H1 (cell line): Measurements from ENCODE around the gene CRLF3. TPM values are rescaled to one million over a fixed set of nuclear protein-coding genes. Genes with fewer than 3 reads are reported as not detected.

Experiments used
- CTCF ChIA-PET: fragments of 300-600 bp; sonication (Branson Sonifier 250); formaldehyde crosslinking; loops from one replicate; lab custom pipeline; 2021; ENCODE audit not compliant: partially characterized antibody; lab: Charles Lee
- POLR2A ChIA-PET: fragments of 300-600 bp; sonication (Branson Sonifier 250); formaldehyde crosslinking; loops from one replicate; lab custom pipeline; 2021; ENCODE audit warnings: inconsistent platforms; ENCODE audit not compliant: partially characterized antibody; lab: Charles Lee
- DNase-seq, 2 experiments: peaks; one replicate each; pipeline versions ENCODE4 v3.0.0 to v3.0.0-alpha.2; 2010 to 2022; ENCODE audit warnings: low spot score in 2 of 2, low read depth in 1 of 2, mixed read lengths in 1 of 2
- FAIRE-seq: peaks from 2 replicates; lab custom pipeline; 2011; peaks lifted over from hg19 to GRCh38; lab: Jason Lieb, UNC
- H2AFZ ChIP-seq: 2 replicates; pipeline ENCODE4 v1.8.1; 2012; ENCODE audit warnings: low read length, inconsistent platforms
- H2AK5ac ChIP-seq: 2 replicates; pipeline ENCODE4 v1.6.1; 2013; ENCODE audit warnings: low read depth, low read length
- H2BK120ac ChIP-seq: replicated peaks from 2 replicates; pipeline ENCODE3; 2013; ENCODE audit warnings: low read depth, low read length, inconsistent platforms
- H2BK12ac ChIP-seq: 2 replicates; pipeline ENCODE4 v1.6.1; 2013; ENCODE audit warnings: low read depth, low read length
- H2BK15ac ChIP-seq: 2 replicates; pipeline ENCODE4 v1.6.1; 2013; ENCODE audit warnings: low read length
- H2BK20ac ChIP-seq: 2 replicates; pipeline ENCODE4 v1.6.1; 2013; ENCODE audit warnings: low read length
- H2BK5ac ChIP-seq: 2 replicates; pipeline ENCODE4 v1.6.1; 2013; ENCODE audit warnings: low read depth, low read length
- H3K14ac ChIP-seq: 2 replicates; pipeline ENCODE4 v1.6.1; 2013; ENCODE audit warnings: inconsistent platforms; ENCODE audit not compliant: insufficient read length
- H3K18ac ChIP-seq: 2 replicates; pipeline ENCODE4 v1.6.1; 2013; ENCODE audit warnings: low read length; ENCODE audit errors: extremely low read depth
- H3K23ac ChIP-seq: 2 replicates; pipeline ENCODE4 v1.6.1; 2013; ENCODE audit warnings: inconsistent platforms; ENCODE audit not compliant: insufficient read length
- H3K23me2 ChIP-seq: 2 replicates; pipeline ENCODE4 v1.6.1; 2013; ENCODE audit warnings: low read depth, low read length
- H3K27ac ChIP-seq: 2 replicates; pipeline ENCODE4 v1.6.1; 2011; ENCODE audit warnings: low read depth, low read length, inconsistent platforms
- H3K27me3 ChIP-seq, 4 experiments: replicated peaks in 1 of 4; 1 replicate in 1 of 4; 2 replicates in 3 of 4; pipeline versions ENCODE4 v1.6.1 to v1.8.1; 2011 to 2013; ENCODE audit warnings: low read length in 3 of 4, mild to moderate bottlenecking in 3 of 4, inconsistent platforms in 2 of 4, mixed read lengths in 2 of 4, moderate library complexity in 1 of 4; ENCODE audit not compliant: control insufficient read depth in 3 of 4, insufficient read depth in 3 of 4; ENCODE audit errors: extremely low read depth in 1 of 4
- H3K36me3 ChIP-seq, 4 experiments: 2 replicates each; pipeline versions ENCODE4 v1.6.1 to v1.8.1; 2011 to 2013; ENCODE audit warnings: mild to moderate bottlenecking in 4 of 4, low read length in 3 of 4, moderate library complexity in 2 of 4, control low read depth in 1 of 4, inconsistent platforms in 1 of 4; ENCODE audit not compliant: insufficient read depth in 4 of 4, control insufficient read depth in 2 of 4
- H3K4ac ChIP-seq: replicated peaks from 2 replicates; pipeline ENCODE3; 2013; ENCODE audit warnings: low read length, low read depth, mixed read lengths, inconsistent platforms; ENCODE audit not compliant: insufficient read length
- H3K4me1 ChIP-seq, 4 experiments: replicated peaks in 1 of 4; 1 replicate in 1 of 4; 2 replicates in 3 of 4; pipeline versions ENCODE4 v1.6.1 to v1.8.1; 2011 to 2013; ENCODE audit warnings: low read length in 3 of 4, inconsistent platforms in 2 of 4, mixed read lengths in 1 of 4; ENCODE audit not compliant: insufficient read depth in 4 of 4, control insufficient read depth in 3 of 4
- H3K4me2 ChIP-seq, 2 experiments: 2 replicates each; pipeline versions ENCODE4 v1.6.1 to v1.8.1; 2011 to 2013; ENCODE audit warnings: low read depth in 2 of 2, low read length in 2 of 2, control low read depth in 1 of 2, inconsistent platforms in 1 of 2, mild to moderate bottlenecking in 1 of 2; ENCODE audit not compliant: insufficient read depth in 1 of 2
- H3K4me3 ChIP-seq, 4 experiments: fragments of 200-600, 300-600 bp in 1 of 4; sonication (generic), shearing (Covaris generic), sonication (Bioruptor Twin) in 1 of 4; 2 replicates each; pipeline versions ENCODE4 v1.5.1 to v1.8.1; 2011 to 2016; ENCODE audit warnings: low read length in 4 of 4, low read depth in 3 of 4, control low read depth in 2 of 4, inconsistent platforms in 2 of 4, mild to moderate bottlenecking in 2 of 4, mixed read lengths in 1 of 4, moderate library complexity in 1 of 4; ENCODE audit not compliant: insufficient read depth in 2 of 4; ENCODE audit errors: extremely low read depth in 1 of 4
- H3K56ac ChIP-seq: replicated peaks from 2 replicates; pipeline ENCODE3; 2013; ENCODE audit warnings: low read depth, mild to moderate bottlenecking, mixed read lengths, low read length, inconsistent platforms; ENCODE audit not compliant: insufficient read length
- H3K79me1 ChIP-seq: 2 replicates; pipeline ENCODE4 v1.6.1; 2013; ENCODE audit warnings: low read depth, low read length, control low read depth
- H3K79me2 ChIP-seq, 2 experiments: 2 replicates each; pipeline versions ENCODE4 v1.6.1 to v1.8.1; 2012 to 2013; ENCODE audit warnings: low read length in 2 of 2, mild to moderate bottlenecking in 2 of 2, inconsistent platforms in 1 of 2; ENCODE audit not compliant: insufficient read depth in 2 of 2, control insufficient read depth in 1 of 2
- H3K9ac ChIP-seq, 4 experiments: replicated peaks in 1 of 4; 1 replicate in 1 of 4; 2 replicates in 3 of 4; pipeline versions ENCODE4 v1.6.1 to v1.8.1; 2011 to 2013; ENCODE audit warnings: low read depth in 3 of 4, low read length in 3 of 4, control low read depth in 2 of 4, mild to moderate bottlenecking in 2 of 4, moderate library complexity in 2 of 4, inconsistent platforms in 1 of 4; ENCODE audit errors: extremely low read depth in 1 of 4
- H3K9me3 ChIP-seq, 2 experiments: 2 replicates each; pipeline versions ENCODE4 v1.6.1 to v1.8.1; 2012 to 2013; ENCODE audit warnings: mild to moderate bottlenecking in 2 of 2, moderate library complexity in 2 of 2, control low read depth in 1 of 2, inconsistent platforms in 1 of 2, low read depth in 1 of 2, low read length in 1 of 2, mixed read lengths in 1 of 2; ENCODE audit not compliant: insufficient read depth in 2 of 2
- H4K20me1 ChIP-seq, 2 experiments: replicated peaks in 1 of 2; 2 replicates each; pipeline versions ENCODE3 to v1.8.1; 2011 to 2013; ENCODE audit warnings: inconsistent platforms in 2 of 2, low read length in 2 of 2, mild to moderate bottlenecking in 1 of 2; ENCODE audit not compliant: insufficient read depth in 2 of 2, control insufficient read depth in 1 of 2
- H4K5ac ChIP-seq: 2 replicates; pipeline ENCODE4 v1.6.1; 2013; ENCODE audit warnings: low read length, low read depth, mixed read lengths, inconsistent platforms; ENCODE audit not compliant: insufficient read length
- H4K8ac ChIP-seq: 2 replicates; pipeline ENCODE4 v1.8.0; 2013; ENCODE audit warnings: mild to moderate bottlenecking, moderate library complexity, low read length, inconsistent platforms; ENCODE audit not compliant: insufficient read depth; ENCODE audit errors: extremely low read depth
- H4K91ac ChIP-seq: replicated peaks from 2 replicates; pipeline ENCODE3; 2013; ENCODE audit warnings: low read length, mixed read lengths, inconsistent platforms; ENCODE audit not compliant: insufficient read length
- ATF3 ChIP-seq: IDR thresholded peaks from 2 replicates; pipeline ENCODE4 v1.6.1; 2011; ENCODE audit warnings: low read depth, mild to moderate bottlenecking, low read length; ENCODE audit not compliant: insufficient read depth
- NANOG ChIP-seq: IDR thresholded peaks from 2 replicates; pipeline ENCODE4 v1.6.1; 2011; ENCODE audit warnings: low read length, low read depth, mild to moderate bottlenecking, inconsistent platforms; ENCODE audit not compliant: insufficient read depth, poor library complexity, severe bottlenecking
- SAP30 ChIP-seq: fragments of 300-600 bp; sonication (generic); IDR thresholded peaks from 2 replicates; pipeline ENCODE4 v1.7.1; 2012; ENCODE audit warnings: low read length, moderate library complexity, mild to moderate bottlenecking, inconsistent platforms; ENCODE audit not compliant: insufficient read depth, insufficient replicate concordance
- SIN3A ChIP-seq, 2 experiments: IDR thresholded peaks in 1 of 2; conservative IDR thresholded peaks in 1 of 2; 2 replicates each; pipeline ENCODE4 v1.6.1; 2011 to 2012; ENCODE audit warnings: low read length in 2 of 2, improper control_type of control experiment in 1 of 2, low read depth in 1 of 2, mild to moderate bottlenecking in 1 of 2
- WGBS, 2 experiments: shearing (Covaris generic) in 1 of 2; methylation state at CpG; one replicate each; pipeline versions ENCODE4 v1.1.6 to v1.1.7; 2013 to 2015; ENCODE audit warnings: low lambda C conversion rate in 2 of 2, mixed read lengths in 2 of 2, inconsistent platforms in 1 of 2, low coverage in 1 of 2, missing lambda C conversion rate in 1 of 2; ENCODE audit not compliant: insufficient replicate concordance in 2 of 2, insufficient coverage in 1 of 2, insufficient read length in 1 of 2; ENCODE audit errors: extremely low coverage in 1 of 2, missing lambda C conversion rate in 1 of 2; 5-methylcytosine and 5-hydroxymethylcytosine counted together
- polyA plus RNA-seq, 7 experiments: library from polyadenylated mRNA; depleted of rRNA in 3 of 7; stranded (reverse) in 5 of 7; unstranded in 2 of 7; fragments of >200 nt in 5 of 7; fragments of 200-250 nt in 2 of 7; gene quantifications; 1 replicate in 5 of 7; 2 replicates in 1 of 7; 4 replicates in 1 of 7; pipeline versions ENCODE4 v1.2.1 to v1.2.3, GENCODE V29; 2011 to 2013; ENCODE audit warnings: missing spikeins in 2 of 7, mixed read lengths in 2 of 7
- total RNA-seq: library from RNA; stranded (reverse); fragmentation: NEBNext Ultra II Directional; extraction: Animal tissue kit (Norgen Biotek cat#: 25700); gene quantifications from 2 replicates; pipeline ENCODE4 v1.2.1, GENCODE V29; 2021

CRLF3 gene
- total and polyA plus RNA-seq, 2 of the 8 experiments (the other 6 are each of a cell fraction or from before 2014, with no cell fraction given) = 12.7 to 22.7 TPM

DNA sequence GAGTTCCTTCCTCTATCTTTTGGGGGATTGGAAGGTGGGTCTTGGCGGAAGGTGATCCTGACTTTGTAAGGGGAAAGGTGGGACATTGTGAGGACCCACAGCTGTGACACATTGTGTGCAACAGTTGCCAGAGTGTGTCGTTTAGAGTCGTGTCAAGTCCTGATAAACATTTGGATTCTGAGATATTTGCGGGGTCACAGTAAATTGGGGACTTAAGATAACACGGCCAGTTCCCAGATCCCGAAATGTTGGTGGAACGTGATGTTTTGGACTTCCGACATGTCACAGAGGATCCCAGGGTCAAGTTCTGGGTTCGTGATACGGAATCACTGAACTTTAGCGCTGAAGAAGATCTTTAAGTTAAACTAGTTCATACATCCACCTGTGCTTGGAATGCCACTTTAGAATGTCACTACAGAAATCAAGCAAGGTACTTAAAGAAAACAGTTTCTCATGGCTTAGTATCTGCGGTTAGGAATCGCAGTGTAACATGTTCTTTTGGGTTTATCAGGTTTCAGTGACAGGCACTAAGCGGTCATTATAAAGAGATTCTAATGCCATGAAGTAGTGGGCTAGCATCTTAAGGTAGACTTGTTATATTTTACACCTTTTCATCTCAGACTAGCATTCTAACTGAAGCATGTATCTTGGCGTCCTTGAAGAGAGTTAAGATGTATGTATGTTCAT lies 8.1 kb upstream of the CRLF3 start:
- Histone ChIP-seq H2AK5ac (no peak overlapping the region), H3K4me2 (peak overlapping the region; percentile 92 to 93), H3K18ac (0 out of 2 replicates have a peak overlapping the region, but pooled peaks have one; percentile 15), H2BK12ac (peak overlapping the region; percentile 18; the same call in 1 of the 2 replicates), H4K20me1 (peaks cover 0 to 8% of the 10 kb centered on the region in 2 experiments), H2BK120ac (no peak overlapping the region), H2BK15ac (no peak overlapping the region), H4K8ac (peak overlapping the region; percentile 96), H3K4me1 (peaks cover 2 to 13% (median 7%) of the 10 kb centered on the region in 4 experiments; a peak in 6 of 7 replicates), H3K23ac (no peak overlapping the region), H3K27ac (peak overlapping the region; percentile 89), H2BK20ac (no peak overlapping the region), H3K36me3 (peaks cover 5 to 16% (median 11%) of the 10 kb centered on the region in 4 experiments; a peak in 7 of 8 replicates), H2BK5ac (peak overlapping the region; percentile 55), H4K91ac (peak overlapping the region; percentile 34), H3K4ac (no peak overlapping the region), H3K9ac (peak overlapping the region; percentile 91 to 99 (median 97)), H3K56ac (no peak overlapping the region), H3K79me2 (peaks cover 6 to 35% of the 10 kb centered on the region in 2 experiments; a peak in 3 of 4 replicates), H3K9me3 (no peaks in the 10 kb centered on the region), H3K79me1 (no peaks in the 10 kb centered on the region), H3K27me3 (no peaks in the 10 kb centered on the region), H3K4me3 (peak overlapping the region; percentile 86 to 98 (median 92)), H2AFZ (peak overlapping the region; percentile 56), H3K14ac (no peak overlapping the region), H3K23me2 (peaks cover 7% of the 10 kb centered on the region; the same call in 1 of the 2 replicates), H4K5ac (peak overlapping the region; percentile 94)
- ChIA-PET CTCF (no interaction called here), POLR2A (interaction anchor here (0.8 to 1.7 kb wide), 5 partner anchors 10 to 90 kb away, joined by 3 to 6 read pairs (median 5); partner anchors contain the start of gene ADAP2)
- DNase-seq = no peak
- WGBS, 2 experiments = 17% methylated on average over 15 of the region's 15 CpGs; no CpG with 5 or more reads in 1 of the 2 experiments
- TF ChIP-seq SAP30 (peak; percentile 28), SIN3A (conservative IDR thresholded peaks at IDR 0.05 in 1 of 2, IDR thresholded peaks at IDR 0.05 in 1 of 2; ENCODE audit: low read depth in 1 of 2, low read length in 2 of 2) (0 out of 4 replicates have a peak, but pooled peaks of 1 of the 2 experiments have one; percentile 20), NANOG (no peak), ATF3 (no peak)
- no peak for FAIRE-seq
